ENCODE data around the gene WDR4.
"Not testable (repeated sequence)": the region's sequence is repeated elsewhere in the genome, so short reads cannot be mapped to it uniquely, and the experiment has no call there.

The WDR4 gene

DNA sequence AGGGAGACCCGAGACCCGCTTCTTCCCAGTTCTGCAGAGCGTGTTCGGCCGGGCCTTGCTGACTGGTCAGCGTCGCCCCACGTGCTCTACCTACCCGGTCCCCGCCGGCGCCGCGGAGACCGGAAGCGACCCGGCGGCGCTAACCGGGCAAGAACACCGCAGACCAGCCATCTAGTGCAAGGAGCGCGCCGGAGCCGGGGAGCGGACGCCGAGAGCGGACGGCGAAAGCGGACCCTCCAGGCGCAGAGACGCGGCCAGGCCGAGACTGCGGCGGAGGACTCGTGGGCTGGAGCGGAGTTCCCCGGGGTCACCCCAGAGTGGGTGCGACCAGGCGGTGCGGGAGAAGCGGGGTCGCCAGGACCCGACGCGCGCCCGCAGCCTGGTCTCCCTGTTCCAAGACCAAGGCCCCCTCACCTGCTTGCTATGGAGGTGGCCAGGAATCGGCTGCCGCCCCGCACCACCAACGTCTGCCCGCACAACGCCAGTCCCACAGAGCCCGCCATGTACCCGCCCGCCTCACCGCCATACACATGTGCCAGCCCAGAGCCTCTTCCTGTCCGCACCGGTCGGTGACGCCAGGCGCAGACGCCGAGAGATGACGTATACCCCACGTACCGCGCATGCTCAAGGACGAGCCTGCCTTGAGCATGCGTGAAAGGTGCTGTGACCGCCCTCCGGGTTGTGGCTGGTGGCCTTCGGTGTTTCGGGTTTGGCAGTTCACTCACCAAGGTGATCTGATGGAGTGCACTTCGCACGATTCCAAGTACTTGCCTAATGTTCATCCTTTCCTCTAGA lies at the start of gene WDR4:
Gene WDR4 (minus strand): TSS at position 547 of the 795 bp plus-strand sequence. CDS start 44 bp downstream, at position 503.
- peak; percentile 100 for DNase-seq (ENCODE audit: extremely low spot score)
- CTCF ChIA-PET, result interaction anchor here (0.5 to 1.0 kb wide), 3 partner anchors 12 to 271 kb away, joined by 3 to 6 read pairs (median 3); no protein-coding TSS in a partner anchor
- POLR2A ChIA-PET, result interaction anchor here (1.1 to 2.7 kb wide), 5 partner anchors 10 to 21 kb away, joined by 3 to 19 read pairs (median 10); partner anchors contain the start of gene NDUFV3
- TF ChIP-seq HDGF (IDR thresholded peaks at IDR 0.05; ENCODE audit: borderline replicate concordance), result no peak
- TF ChIP-seq ZNF384 (IDR thresholded peaks at IDR 0.05), result no peak
- peak; percentile 53; the same call in 1 of the 2 replicates for TF ChIP-seq ELF4 (IDR thresholded peaks at IDR 0.05)
- TF ChIP-seq TARDBP (IDR thresholded peaks at IDR 0.05), result no peak
- TF ChIP-seq FOXK2 (IDR thresholded peaks at IDR 0.05), result no peak
- no peak for TF ChIP-seq FOXM1 (IDR thresholded peaks at IDR 0.05; ENCODE audit: borderline replicate concordance)
- TF ChIP-seq BHLHE40 (IDR thresholded peaks at IDR 0.05; ENCODE audit: borderline replicate concordance), result no peak
- no peak for TF ChIP-seq CTBP1 (IDR thresholded peaks at IDR 0.05; ENCODE audit: borderline replicate concordance)
- no peak for TF ChIP-seq PKNOX1 (IDR thresholded peaks at IDR 0.05)
- TF ChIP-seq L3MBTL2 (conservative IDR thresholded peaks at IDR 0.05), result peak; percentile 68; the same call in 1 of the 2 replicates
- no peak for TF ChIP-seq SP1 (IDR thresholded peaks at IDR 0.05)
- TF ChIP-seq FOXA1 (IDR thresholded peaks at IDR 0.05), result no peak
- no peak for TF ChIP-seq SUZ12 (IDR thresholded peaks at IDR 0.05)
- TF ChIP-seq LEF1 (IDR thresholded peaks at IDR 0.05; ENCODE audit: borderline replicate concordance), result no peak
- no peak for TF ChIP-seq ARNT (IDR thresholded peaks at IDR 0.05)
- peak; percentile 65 for TF ChIP-seq NFRKB (IDR thresholded peaks at IDR 0.05)

- DNase-seq (ENCODE audit: extremely low spot score); CTCF ChIA-PET; POLR2A ChIA-PET: not testable (repeated sequence)
These were observed 48.3 kb upstream of the WDR4 start for GRCh38 chr21:42927474-42928200.

DNA sequence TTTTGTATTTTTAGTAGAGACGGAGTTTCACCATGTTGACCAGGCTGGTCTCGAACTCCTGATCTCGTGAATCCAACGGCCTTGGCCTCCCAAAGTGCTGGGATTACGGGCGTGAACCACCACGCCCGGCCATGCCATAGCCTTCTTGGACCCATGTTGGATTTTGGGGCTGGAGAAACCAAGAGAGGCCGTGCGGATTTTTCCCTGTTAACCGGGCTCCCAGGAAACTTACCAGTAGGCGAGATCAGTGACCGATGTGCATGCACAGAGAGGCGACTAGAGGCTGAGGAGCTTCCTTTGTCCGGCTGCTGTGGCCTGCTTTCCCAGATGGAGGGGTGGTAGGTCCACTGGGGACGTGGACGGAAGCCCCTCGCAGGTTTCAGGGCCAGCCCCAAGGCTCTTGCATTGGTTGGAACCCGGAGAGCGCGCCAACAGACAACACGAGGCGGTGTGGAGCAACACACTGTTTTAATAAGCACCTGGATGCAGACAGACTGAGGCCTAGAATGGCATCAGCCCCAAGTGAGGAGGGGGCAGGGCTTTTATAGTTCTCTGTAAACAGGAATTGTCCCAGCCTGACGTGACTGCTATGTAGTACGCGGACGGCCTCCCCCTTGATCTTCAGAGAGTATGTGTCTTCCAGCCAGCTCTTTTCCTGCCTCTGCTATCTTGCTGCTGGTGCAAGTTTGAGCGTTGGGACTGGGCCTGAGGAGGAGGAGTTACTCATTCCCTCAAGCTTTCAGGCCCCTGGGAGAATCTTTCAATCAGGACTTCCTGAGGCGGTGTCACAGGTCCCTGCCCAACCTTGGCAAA lies 46.0 kb upstream of the WDR4 start, which contains the start of gene ERVH48-1:
Gene ERVH48-1 (minus strand): TSS at position 517 of the 813 bp plus-strand sequence. CDS start 6,624 bp downstream, outside the sequence.
- ChIA-PET CTCF (no interaction called here), POLR2A (no interaction called here)
- no peak for DNase-seq (ENCODE audit: extremely low spot score)
- TF ChIP-seq BHLHE40 (IDR thresholded peaks at IDR 0.05; ENCODE audit: borderline replicate concordance) (no peak), ZNF384 (IDR thresholded peaks at IDR 0.05) (no peak), FOXA1 (IDR thresholded peaks at IDR 0.05) (no peak), TARDBP (IDR thresholded peaks at IDR 0.05) (no peak), ELF4 (IDR thresholded peaks at IDR 0.05) (no peak), SP1 (IDR thresholded peaks at IDR 0.05) (no peak), PKNOX1 (IDR thresholded peaks at IDR 0.05) (no peak), LEF1 (IDR thresholded peaks at IDR 0.05; ENCODE audit: borderline replicate concordance) (no peak), FOXM1 (IDR thresholded peaks at IDR 0.05; ENCODE audit: borderline replicate concordance) (no peak), ARNT (IDR thresholded peaks at IDR 0.05) (no peak), FOXK2 (IDR thresholded peaks at IDR 0.05) (no peak), L3MBTL2 (conservative IDR thresholded peaks at IDR 0.05) (no peak)

GRCh38 chr21:42924433-42924751 lies 45.1 kb upstream of the WDR4 start:
- ChIA-PET CTCF (no interaction called here), POLR2A (no interaction called here)
- TF ChIP-seq L3MBTL2 (conservative IDR thresholded peaks at IDR 0.05), result no peak
- DNase-seq (ENCODE audit: extremely low spot score), result no peak

DNA sequence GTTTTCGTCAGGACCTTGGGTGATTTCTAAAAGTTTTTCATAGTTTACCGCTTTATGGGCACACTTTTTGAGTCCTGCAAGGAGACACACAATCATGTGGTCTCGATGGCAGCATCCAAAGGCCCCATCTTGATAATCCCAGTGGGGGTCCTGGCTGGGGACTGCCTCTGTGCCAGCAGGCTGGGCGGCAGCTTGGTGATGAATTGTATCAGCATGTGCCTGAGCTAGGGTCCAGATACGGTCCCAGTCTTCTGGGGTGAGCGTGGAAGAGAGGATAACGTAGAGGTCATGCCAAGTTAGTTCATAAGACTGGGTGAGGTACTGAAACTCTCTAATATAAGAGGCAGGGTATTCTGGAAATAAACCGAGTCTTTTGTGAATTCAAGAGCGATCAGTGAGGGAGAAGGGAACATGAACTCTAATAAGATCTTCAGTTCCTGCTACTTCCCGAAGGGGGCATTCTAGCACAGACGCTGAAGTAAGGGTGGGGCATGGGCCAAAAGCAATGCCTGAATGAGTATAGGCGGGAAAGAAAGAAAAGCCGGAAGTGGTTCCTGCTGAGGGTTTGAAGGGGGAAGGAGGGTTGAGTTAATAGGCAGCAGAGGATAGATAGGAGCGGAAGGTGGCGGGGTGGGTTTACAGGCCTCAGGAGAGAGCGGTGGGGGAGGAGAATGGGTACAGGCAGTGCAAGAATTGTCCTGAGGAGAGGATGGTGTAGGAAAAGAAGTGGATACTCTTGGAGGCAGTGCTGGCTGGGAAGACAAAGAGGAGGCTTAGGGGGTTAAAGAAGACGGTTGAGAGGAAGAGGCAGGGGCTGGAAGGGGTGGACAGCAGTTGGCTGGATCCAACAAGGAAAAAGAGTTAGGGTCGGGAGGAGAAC lies 44.5 kb upstream of the WDR4 start:
- POLR2A ChIA-PET, result no interaction called here
- CTCF ChIA-PET, result no interaction called here

DNA sequence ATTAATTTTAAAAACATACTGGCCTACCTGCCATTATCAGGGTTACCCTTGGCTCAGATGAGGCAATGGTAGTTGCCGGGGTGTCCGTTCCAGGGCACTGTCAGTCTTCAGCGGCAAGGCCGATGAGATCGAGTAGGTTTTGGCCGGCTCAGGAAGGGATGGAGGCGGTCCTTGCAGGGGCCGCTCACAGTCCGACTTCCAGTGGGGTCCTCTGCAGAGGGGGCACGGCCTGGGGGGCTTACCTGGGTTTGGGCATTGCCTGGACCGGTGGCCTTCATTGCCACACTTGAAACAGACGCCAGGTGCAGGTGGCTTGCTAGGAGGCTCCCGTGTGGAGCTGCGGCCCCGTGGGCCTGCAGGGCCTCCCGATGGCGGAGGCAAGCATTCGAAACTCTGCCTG lies 43.6 kb upstream of the WDR4 start:
- no peak for DNase-seq (ENCODE audit: extremely low spot score)
- POLR2A ChIA-PET, result no interaction called here
- CTCF ChIA-PET, result no interaction called here
- TF ChIP-seq LEF1 (IDR thresholded peaks at IDR 0.05; ENCODE audit: borderline replicate concordance) (no peak), ARNT (IDR thresholded peaks at IDR 0.05) (no peak), BHLHE40 (IDR thresholded peaks at IDR 0.05; ENCODE audit: borderline replicate concordance) (no peak), FOXK2 (IDR thresholded peaks at IDR 0.05) (no peak), L3MBTL2 (conservative IDR thresholded peaks at IDR 0.05) (no peak), ELF4 (IDR thresholded peaks at IDR 0.05) (no peak), FOXM1 (IDR thresholded peaks at IDR 0.05; ENCODE audit: borderline replicate concordance) (no peak), PKNOX1 (IDR thresholded peaks at IDR 0.05) (no peak), TARDBP (IDR thresholded peaks at IDR 0.05) (no peak), NFRKB (IDR thresholded peaks at IDR 0.05) (no peak)

More for the DNA sequence above, 44.5 kb upstream of the WDR4 start:
- peak; percentile 87 for DNase-seq (ENCODE audit: extremely low spot score)
- no peak for TF ChIP-seq TARDBP (IDR thresholded peaks at IDR 0.05)
- peak; percentile 96 for TF ChIP-seq ELF4 (IDR thresholded peaks at IDR 0.05)
- peak; percentile 21; the same call in 1 of the 2 replicates for TF ChIP-seq CTBP1 (IDR thresholded peaks at IDR 0.05; ENCODE audit: borderline replicate concordance)
- TF ChIP-seq FOXK2 (IDR thresholded peaks at IDR 0.05), result no peak
- peak; percentile 96 for TF ChIP-seq L3MBTL2 (conservative IDR thresholded peaks at IDR 0.05)

All from HEK293T (cell line).